Brain microvascular endothelial cell (primary cell): ENCODE data around the gene LAMTOR3.

Experiments used
- DNase-seq: peaks from one replicate; pipeline ENCODE4 v3.0.0-alpha.2; 2020
- H3K27ac ChIP-seq: fragments of 250-450 bp; sonication (Bioruptor Pico); 2 replicates; pipeline ENCODE4 v1.5.1; 2020; ENCODE audit warnings: mild to moderate bottlenecking, moderate library complexity
- H3K27me3 ChIP-seq: fragments of 250-450 bp; sonication (Bioruptor Pico); replicated peaks from 2 replicates; pipeline ENCODE4 v1.5.1; 2020; ENCODE audit warnings: mild to moderate bottlenecking
- H3K36me3 ChIP-seq: fragments of 250-450 bp; sonication (Bioruptor Pico); replicated peaks from 2 replicates; pipeline ENCODE4 v1.5.1; 2020; ENCODE audit warnings: mild to moderate bottlenecking
- H3K4me3 ChIP-seq: 2 replicates; pipeline ENCODE4 v1.5.1; 2011; ENCODE audit warnings: low read depth, mild to moderate bottlenecking, control low read depth, low read length, moderate library complexity
- in situ Hi-C: cut with HindIII; loops from 2 replicates; pipeline ENCODE4 v1.10.0; 2017; ENCODE audit warnings: low sequenced_read_pairs, low pct_ligation_motif_present
- TF ChIP-seq, protein P1 (sequence below): IDR thresholded peaks from 2 replicates; pipeline ENCODE4 v1.5.1; 2011; ENCODE audit warnings: low read depth, mild to moderate bottlenecking, moderate library complexity, low read length, control low read depth, inconsistent platforms; ENCODE audit errors: missing control alignments

The LAMTOR3 gene

DNA sequence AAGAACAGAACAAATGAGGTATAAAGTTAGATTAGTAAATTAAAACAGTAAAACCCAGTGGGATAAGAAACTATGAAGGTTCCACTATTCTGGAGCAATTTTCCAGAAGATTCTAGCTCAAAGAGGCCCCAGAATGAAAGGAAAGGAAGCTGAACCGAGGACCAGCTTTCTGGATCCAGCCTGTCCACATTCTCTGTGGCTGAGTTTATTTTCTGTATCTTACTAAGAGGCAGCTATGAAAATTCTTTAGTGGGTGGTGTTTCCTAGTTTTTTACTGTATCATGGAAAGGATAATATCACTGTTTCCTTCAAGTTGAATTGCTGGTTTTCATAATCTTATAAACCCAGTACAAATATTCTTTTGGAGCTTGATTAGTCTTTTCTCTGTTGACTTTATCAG, 65.8 kb downstream of the LAMTOR3 start:
- no peaks in the 10 kb centered on the region for H3K36me3 ChIP-seq
- TF ChIP-seq, protein P1, sequence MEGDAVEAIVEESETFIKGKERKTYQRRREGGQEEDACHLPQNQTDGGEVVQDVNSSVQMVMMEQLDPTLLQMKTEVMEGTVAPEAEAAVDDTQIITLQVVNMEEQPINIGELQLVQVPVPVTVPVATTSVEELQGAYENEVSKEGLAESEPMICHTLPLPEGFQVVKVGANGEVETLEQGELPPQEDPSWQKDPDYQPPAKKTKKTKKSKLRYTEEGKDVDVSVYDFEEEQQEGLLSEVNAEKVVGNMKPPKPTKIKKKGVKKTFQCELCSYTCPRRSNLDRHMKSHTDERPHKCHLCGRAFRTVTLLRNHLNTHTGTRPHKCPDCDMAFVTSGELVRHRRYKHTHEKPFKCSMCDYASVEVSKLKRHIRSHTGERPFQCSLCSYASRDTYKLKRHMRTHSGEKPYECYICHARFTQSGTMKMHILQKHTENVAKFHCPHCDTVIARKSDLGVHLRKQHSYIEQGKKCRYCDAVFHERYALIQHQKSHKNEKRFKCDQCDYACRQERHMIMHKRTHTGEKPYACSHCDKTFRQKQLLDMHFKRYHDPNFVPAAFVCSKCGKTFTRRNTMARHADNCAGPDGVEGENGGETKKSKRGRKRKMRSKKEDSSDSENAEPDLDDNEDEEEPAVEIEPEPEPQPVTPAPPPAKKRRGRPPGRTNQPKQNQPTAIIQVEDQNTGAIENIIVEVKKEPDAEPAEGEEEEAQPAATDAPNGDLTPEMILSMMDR = no peak
- H3K4me3 ChIP-seq = no peak overlapping the region
- no peaks in the 10 kb centered on the region for H3K27me3 ChIP-seq
- DNase-seq = no peak
- in situ Hi-C loops = no loop called here
- no peak overlapping the region for H3K27ac ChIP-seq
